Gastroesophageal sphincter (tissue), 4 donors: Measurements from ENCODE around the gene MACROD2. TPM values are rescaled to one million over a fixed set of nuclear protein-coding genes. Genes with fewer than 3 reads are reported as not detected.

Experiments used
- ATAC-seq: fragments of 150-250 bp; one replicate; pipeline ENCODE4 v1.9.1; 2016; ENCODE audit warnings: mild to moderate bottlenecking, moderate library complexity
- H3K27ac ChIP-seq, 4 donors: fragments of 200-600 bp; sonication (generic) in 3 of 4; 1 replicate in 3 of 4; 2 replicates in 1 of 4; pipeline ENCODE4 v1.5.1; 2016 to 2019
- H3K27me3 ChIP-seq: fragments of 200-600 bp; sonication (generic); one replicate; pipeline ENCODE4 v1.5.1; 2019
- H3K36me3 ChIP-seq, 2 donors: fragments of 200-600 bp; sonication (generic); one replicate each; pipeline ENCODE4 v1.5.1; 2019; ENCODE audit warnings: control low read depth in 1 of 2
- H3K4me1 ChIP-seq, 3 donors: fragments of 200-600 bp; sonication (generic); 1 replicate in 2 of 3; 2 replicates in 1 of 3; pipeline ENCODE4 v1.5.1; 2016 to 2019; ENCODE audit warnings: control low read depth in 2 of 3
- H3K4me3 ChIP-seq, 2 donors: fragments of 200-600 bp; sonication (generic); one replicate each; pipeline ENCODE4 v1.5.1; 2019; ENCODE audit warnings: mild to moderate bottlenecking in 1 of 2, moderate library complexity in 1 of 2
- H3K9me3 ChIP-seq, 3 donors: fragments of 200-600 bp; sonication (generic); one replicate each; pipeline ENCODE4 v1.5.1; 2017 to 2019; ENCODE audit warnings: control low read depth in 2 of 3
- CTCF ChIP-seq, 4 experiments: fragments of 200-600 bp in 2 of 4; fragments of 450-650 bp in 2 of 4; sonication (generic) in 1 of 4; IDR thresholded peaks; one replicate each; pipeline ENCODE4 v1.5.1; 2017 to 2019; ENCODE audit warnings: antibody characterized with exemption in 4 of 4, mild to moderate bottlenecking in 2 of 4, moderate library complexity in 2 of 4
- EP300 ChIP-seq: sonication (generic); formaldehyde crosslinking; IDR thresholded peaks from one replicate; pipeline ENCODE4 v1.6.1; 2017; ENCODE audit warnings: antibody characterized with exemption, mild to moderate bottlenecking
- POLR2A ChIP-seq, 2 donors: fragments of 450-650 bp; IDR thresholded peaks; one replicate each; pipeline ENCODE4 v1.6.1; 2017; ENCODE audit warnings: antibody characterized with exemption in 2 of 2, mild to moderate bottlenecking in 2 of 2, moderate library complexity in 1 of 2
- POLR2AphosphoS5 ChIP-seq: sonication (generic); formaldehyde crosslinking; IDR thresholded peaks from one replicate; pipeline ENCODE4 v1.6.1; 2017; ENCODE audit warnings: antibody characterized with exemption
- WGBS, 2 donors: methylation state at CpG; one replicate each; pipeline ENCODE4 v1.1.5; 2018; ENCODE audit warnings: low coverage in 1 of 2; 5-methylcytosine and 5-hydroxymethylcytosine counted together
- total RNA-seq, 4 donors: library from RNA; depleted of rRNA; stranded (reverse); fragments of >200 nt; gene quantifications; one replicate each; pipeline ENCODE4 v1.1.0, GENCODE V29; 2016

MACROD2 gene
- total RNA-seq, 4 donors from 2014 or later, result 4.0 to 12.1 (median 7.4) TPM

DNA sequence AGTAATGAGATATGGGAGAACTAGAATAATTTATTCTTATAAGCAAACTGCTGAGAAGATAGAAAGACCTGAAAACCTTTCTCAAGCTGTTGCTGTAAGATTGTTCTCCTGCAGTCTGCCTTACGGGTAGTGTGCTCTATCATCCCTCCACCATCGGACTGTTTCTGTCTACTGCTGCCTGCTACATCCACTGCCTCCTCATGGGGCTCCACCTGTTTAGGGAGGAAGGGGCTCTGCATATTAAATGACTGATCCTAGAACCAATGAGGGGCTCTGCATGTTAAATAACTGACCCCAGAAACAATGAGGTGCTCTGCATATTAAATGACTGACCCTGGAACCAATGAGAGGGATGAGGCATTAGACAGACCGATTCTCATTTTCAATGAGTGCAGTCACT lies 1923.3 kb downstream of the MACROD2 start:
- H3K9me3 ChIP-seq, result no peaks in the 10 kb centered on the region
- ATAC-seq, result no peak
- H3K4me3 ChIP-seq, result no peak overlapping the region
- no peak overlapping the region for H3K27ac ChIP-seq
- peaks cover 0 to 7% (median 0%) of the 10 kb centered on the region in 3 donors for H3K4me1 ChIP-seq
- H3K27me3 ChIP-seq, result no peaks in the 10 kb centered on the region
- no peaks in the 10 kb centered on the region for H3K36me3 ChIP-seq
- TF ChIP-seq POLR2AphosphoS5 (no peak), CTCF (IDR thresholded peaks at IDR 0.05) (no peak), EP300 (no peak), POLR2A (IDR thresholded peaks at IDR 0.05) (no peak)
- WGBS, 2 donors, result 60 to 75% methylated on average over 2 to 3 of the region's 3 CpGs

DNA sequence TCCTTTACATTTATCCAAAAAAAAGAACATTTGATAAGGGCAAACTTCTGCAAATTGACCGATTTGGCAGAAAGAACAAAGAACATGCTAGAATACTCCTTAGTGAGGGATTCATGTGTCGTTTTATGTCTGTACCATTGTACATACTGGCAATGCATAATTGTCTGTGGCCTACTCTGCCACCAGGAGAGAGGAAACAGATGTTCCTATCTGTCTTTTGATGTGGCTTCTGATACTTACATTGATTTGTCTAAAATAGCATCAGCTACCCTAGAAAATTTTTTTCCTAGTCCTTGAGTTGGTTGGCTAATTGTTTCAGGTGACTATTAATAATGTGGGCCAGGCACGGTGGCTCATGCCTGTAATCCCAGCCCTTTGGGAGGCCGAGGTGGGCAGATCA lies 1923.8 kb downstream of the MACROD2 start:
- Histone ChIP-seq H3K4me1 (peaks cover 0 to 7% (median 0%) of the 10 kb centered on the region in 3 donors), H3K4me3 (no peak overlapping the region), H3K9me3 (no peaks in the 10 kb centered on the region), H3K27me3 (no peaks in the 10 kb centered on the region), H3K27ac (no peak overlapping the region), H3K36me3 (no peaks in the 10 kb centered on the region)
- TF ChIP-seq POLR2AphosphoS5, result no peak
- no peak for TF ChIP-seq CTCF (IDR thresholded peaks at IDR 0.05)
- WGBS, 2 donors, result 76 to 80% methylated on average over 2 to 4 of the region's 4 CpGs
- ATAC-seq, result no peak

DNA sequence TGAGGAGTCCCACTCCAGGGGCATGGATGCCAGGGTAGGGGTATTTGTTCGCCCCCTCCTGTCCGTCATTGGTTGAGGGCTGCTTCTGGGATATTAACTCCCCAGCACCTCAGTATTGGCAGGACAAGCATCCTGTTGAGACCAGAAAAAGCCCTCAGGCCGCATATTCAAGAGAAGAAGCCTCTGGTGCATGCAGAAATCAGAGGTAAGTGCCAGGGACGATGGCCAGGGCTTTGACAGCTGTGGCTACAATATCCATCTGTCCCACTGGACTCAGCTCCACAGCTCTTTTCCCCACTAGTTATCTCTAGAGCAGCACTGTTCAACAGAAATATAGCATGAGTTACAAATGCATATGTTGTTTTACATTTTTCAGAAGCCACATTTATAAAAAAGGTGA lies 1926.6 kb downstream of the MACROD2 start:
- no peak overlapping the region for H3K4me3 ChIP-seq
- H3K27me3 ChIP-seq, result no peaks in the 10 kb centered on the region
- H3K27ac ChIP-seq, result no peak overlapping the region
- 56 to 81% methylated on average over 4 of the region's 4 CpGs for WGBS, 2 donors
- TF ChIP-seq CTCF (IDR thresholded peaks at IDR 0.05) (no peak), POLR2AphosphoS5 (no peak)
- H3K4me1 ChIP-seq, result peaks cover 0 to 7% (median 0%) of the 10 kb centered on the region in 3 donors
- no peak for ATAC-seq
- H3K9me3 ChIP-seq, result no peaks in the 10 kb centered on the region
- no peaks in the 10 kb centered on the region for H3K36me3 ChIP-seq

GRCh38 chr20:15922556-15922955 lies 1927.2 kb downstream of the MACROD2 start:
- Histone ChIP-seq H3K27me3 (no peaks in the 10 kb centered on the region), H3K4me3 (no peak overlapping the region), H3K9me3 (no peaks in the 10 kb centered on the region), H3K36me3 (no peaks in the 10 kb centered on the region), H3K27ac (no peak overlapping the region), H3K4me1 (peaks cover 0 to 1% (median 0%) of the 10 kb centered on the region in 3 donors)
- no peak for ATAC-seq
- no CpG with 5 or more reads among the region's 1 CpG for WGBS, 2 donors
- TF ChIP-seq POLR2A (IDR thresholded peaks at IDR 0.05), result no peak
- TF ChIP-seq POLR2AphosphoS5, result no peak
- no peak for TF ChIP-seq EP300
- TF ChIP-seq CTCF (IDR thresholded peaks at IDR 0.05), result no peak

- ATAC-seq, result no peak
- H3K27me3 ChIP-seq, result no peaks in the 10 kb centered on the region
- no peaks in the 10 kb centered on the region for H3K4me1 ChIP-seq
- WGBS, 2 donors, result 90 to 93% methylated on average over 6 to 7 of the region's 8 CpGs
- H3K9me3 ChIP-seq, result no peaks in the 10 kb centered on the region
- no peak overlapping the region for H3K4me3 ChIP-seq
- no peaks in the 10 kb centered on the region for H3K36me3 ChIP-seq
- TF ChIP-seq CTCF (IDR thresholded peaks at IDR 0.05) (no peak), EP300 (no peak), POLR2A (IDR thresholded peaks at IDR 0.05) (no peak), POLR2AphosphoS5 (no peak)
- no peak overlapping the region for H3K27ac ChIP-seq
Observed at GRCh38 chr20:15923030-15923776, 1927.9 kb downstream of the MACROD2 start.
